Measurements from ENCODE around the gene HFE. TPM values are rescaled to one million over a fixed set of nuclear protein-coding genes. Genes with fewer than 3 reads are reported as not detected.

HFE gene
- total and polyA plus RNA-seq, 2 of the 13 experiments (the other 11 are each of a cell fraction or from before 2014, with no cell fraction given) = 3.7 to 6.3 TPM

GRCh38 chr6:26054781-26055718 lies 32.2 kb upstream of the HFE start (continued):
- TF ChIP-seq SNAPC4 (CRISPR knock-in tag; IDR thresholded peaks at IDR 0.05) = 0 out of 2 replicates have a peak, but pooled peaks have one; percentile 36
- TF ChIP-seq ZHX1 (CRISPR knock-in tag; IDR thresholded peaks at IDR 0.05; ENCODE audit: low read depth) = no peak
- TF ChIP-seq KDM4B (CRISPR knock-in tag; IDR thresholded peaks at IDR 0.05) = no peak; the same call in 1 of the 2 replicates
- 0 out of 2 replicates have a peak, but pooled peaks have one; percentile 19 for TF ChIP-seq ZNF816 (CRISPR knock-in tag; IDR thresholded peaks at IDR 0.05; ENCODE audit: borderline replicate concordance)
- no peak for TF ChIP-seq SRSF1 (optimal IDR thresholded peaks at IDR 0.05; ENCODE audit: low read depth, low read length)
- no peak for TF ChIP-seq NR3C1 (CRISPR knock-in tag; IDR thresholded peaks at IDR 0.05)
- no peak for TF ChIP-seq PRDM4 (CRISPR knock-in tag; IDR thresholded peaks at IDR 0.05; ENCODE audit: borderline replicate concordance)
- TF ChIP-seq ZNF12 (CRISPR knock-in tag; IDR thresholded peaks at IDR 0.05) = peak; percentile 82; the same call in 1 of the 2 replicates
- no peak for TF ChIP-seq SP1 (IDR thresholded peaks at IDR 0.05)
- peak; percentile 9 for TF ChIP-seq SP1 (CRISPR knock-in tag; IDR thresholded peaks at IDR 0.05)
- TF ChIP-seq NCOR1 (IDR thresholded peaks at IDR 0.05; ENCODE audit: borderline replicate concordance, low read length) = peak; percentile 73; the same call in 1 of the 2 replicates
- TF ChIP-seq MTERF4 (CRISPR knock-in tag; IDR thresholded peaks at IDR 0.05) = no peak
- no peak for TF ChIP-seq ATRX (CRISPR knock-in tag; IDR thresholded peaks at IDR 0.05; ENCODE audit: borderline replicate concordance)
- TF ChIP-seq PAX8 (CRISPR knock-in tag; IDR thresholded peaks at IDR 0.05; ENCODE audit: borderline replicate concordance) = no peak
- peak; percentile 47; the same call in 1 of the 2 replicates for TF ChIP-seq E2F2 (CRISPR knock-in tag; IDR thresholded peaks at IDR 0.05; ENCODE audit: borderline replicate concordance)
